HL-60 (cell line): ENCODE measurements around the gene ZP2.

ENCODE experiments used
- DNase-seq, 2 experiments: peaks; one replicate each; pipeline ENCODE4 v3.0.0-alpha.2; 2010 to 2020; ENCODE audit warnings: low read depth in 1 of 2, low spot score in 1 of 2
- H3K27ac ChIP-seq: fragments of 250-450 bp; sonication (Bioruptor Pico); replicated peaks from 2 replicates; pipeline ENCODE4 v1.5.1; 2020; ENCODE audit warnings: mild to moderate bottlenecking, moderate library complexity
- H3K27me3 ChIP-seq: fragments of 250-450 bp; sonication (Bioruptor Pico); 2 replicates; pipeline ENCODE4 v1.5.1; 2021; ENCODE audit warnings: mild to moderate bottlenecking, moderate library complexity; ENCODE audit not compliant: insufficient read depth, poor library complexity, severe bottlenecking
- H3K4me3 ChIP-seq: replicated peaks from 2 replicates; pipeline ENCODE4 v1.5.1; 2011; ENCODE audit warnings: mild to moderate bottlenecking, control low read depth, low read length; ENCODE audit not compliant: insufficient read depth
- GABPA ChIP-seq: IDR thresholded peaks from 2 replicates; pipeline ENCODE4 v1.6.1; 2012; ENCODE audit warnings: low read depth
- POLR2AphosphoS5 ChIP-seq: IDR thresholded peaks from 2 replicates; pipeline ENCODE4 v1.6.1; 2012; ENCODE audit warnings: low read depth
- REST ChIP-seq: IDR thresholded peaks from 2 replicates; pipeline ENCODE4 v1.6.1; 2012; ENCODE audit warnings: low read depth; ENCODE audit not compliant: insufficient replicate concordance
- SPI1 ChIP-seq: IDR thresholded peaks from 2 replicates; pipeline ENCODE4 v1.6.1; 2012; ENCODE audit warnings: low read depth, mild to moderate bottlenecking, borderline replicate concordance
- TF ChIP-seq, protein P1 (sequence below): IDR thresholded peaks from one replicate; pipeline ENCODE4 v1.5.1; 2011; ENCODE audit warnings: low read length, control low read depth, inconsistent platforms; ENCODE audit not compliant: insufficient read depth

Gene ZP2

GRCh38 chr16:21164521-21165168, 46.7 kb downstream of the ZP2 start:
- H3K27me3 ChIP-seq: no peaks in the 10 kb centered on the region
- no peak for DNase-seq
- H3K4me3 ChIP-seq: no peak overlapping the region
- H3K27ac ChIP-seq: no peak overlapping the region
- TF ChIP-seq POLR2AphosphoS5 (no peak), REST (no peak), SPI1 (no peak), GABPA (no peak)
- TF ChIP-seq, protein P1, sequence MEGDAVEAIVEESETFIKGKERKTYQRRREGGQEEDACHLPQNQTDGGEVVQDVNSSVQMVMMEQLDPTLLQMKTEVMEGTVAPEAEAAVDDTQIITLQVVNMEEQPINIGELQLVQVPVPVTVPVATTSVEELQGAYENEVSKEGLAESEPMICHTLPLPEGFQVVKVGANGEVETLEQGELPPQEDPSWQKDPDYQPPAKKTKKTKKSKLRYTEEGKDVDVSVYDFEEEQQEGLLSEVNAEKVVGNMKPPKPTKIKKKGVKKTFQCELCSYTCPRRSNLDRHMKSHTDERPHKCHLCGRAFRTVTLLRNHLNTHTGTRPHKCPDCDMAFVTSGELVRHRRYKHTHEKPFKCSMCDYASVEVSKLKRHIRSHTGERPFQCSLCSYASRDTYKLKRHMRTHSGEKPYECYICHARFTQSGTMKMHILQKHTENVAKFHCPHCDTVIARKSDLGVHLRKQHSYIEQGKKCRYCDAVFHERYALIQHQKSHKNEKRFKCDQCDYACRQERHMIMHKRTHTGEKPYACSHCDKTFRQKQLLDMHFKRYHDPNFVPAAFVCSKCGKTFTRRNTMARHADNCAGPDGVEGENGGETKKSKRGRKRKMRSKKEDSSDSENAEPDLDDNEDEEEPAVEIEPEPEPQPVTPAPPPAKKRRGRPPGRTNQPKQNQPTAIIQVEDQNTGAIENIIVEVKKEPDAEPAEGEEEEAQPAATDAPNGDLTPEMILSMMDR: no peak

- H3K27me3 ChIP-seq: no peaks in the 10 kb centered on the region
- no peak overlapping the region for H3K27ac ChIP-seq
- no peak overlapping the region for H3K4me3 ChIP-seq
- TF ChIP-seq REST (no peak), SPI1 (no peak), POLR2AphosphoS5 (no peak), GABPA (no peak)
- TF ChIP-seq, protein P1: no peak
- DNase-seq: no peak
Observed at GRCh38 chr16:21163576-21163975, 47.8 kb downstream of the ZP2 start.

GRCh38 chr16:21162661-21163151, 48.7 kb downstream of the ZP2 start:
- H3K4me3 ChIP-seq: no peak overlapping the region
- DNase-seq: no peak
- no peaks in the 10 kb centered on the region for H3K27me3 ChIP-seq
- TF ChIP-seq, protein P1: no peak
- TF ChIP-seq POLR2AphosphoS5: no peak
- no peak for TF ChIP-seq SPI1
- TF ChIP-seq GABPA: no peak
- TF ChIP-seq REST: no peak
- no peak overlapping the region for H3K27ac ChIP-seq
